ENCODE measurements around the gene AIFM2. TPM values are rescaled to one million over a fixed set of nuclear protein-coding genes. Genes with fewer than 3 reads are reported as not detected.
"Not testable (repeated sequence)": the region's sequence is repeated elsewhere in the genome, so short reads cannot be mapped to it uniquely, and the experiment has no call there.

AIFM2 gene
- total RNA-seq, 1 donor from 2014 or later = 11.6 TPM

DNA sequence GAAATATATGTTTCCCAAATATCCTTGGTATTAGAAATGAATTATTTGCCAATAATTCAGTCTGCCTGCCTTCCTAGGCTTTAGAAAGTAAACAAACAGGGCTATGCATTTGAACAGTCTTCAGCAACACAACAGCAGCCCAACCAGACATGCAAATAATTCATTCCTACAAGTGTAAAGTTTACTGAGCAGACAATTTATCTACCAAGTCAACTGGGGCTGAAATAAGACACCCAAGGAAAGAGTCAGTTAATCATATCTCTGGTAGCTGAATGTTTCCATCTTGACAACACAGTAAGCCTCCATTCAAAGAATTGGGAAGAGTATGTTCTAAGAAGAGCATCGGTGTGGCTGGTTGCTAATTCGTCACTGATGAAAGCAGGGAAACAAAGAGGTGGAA is 38.4 kb downstream of the AIFM2 start:
- no peak for DNase-seq (ENCODE audit: low spot score)
- Mint-ChIP-seq H3K27ac (no peak overlapping the region), H3K9me3 (no peaks in the 10 kb centered on the region), H3K4me1 (ENCODE audit: low read depth) (peaks cover 18% of the 10 kb centered on the region), H3K36me3 (ENCODE audit: low read depth) (peaks cover 8% of the 10 kb centered on the region), H3K4me3 (ENCODE audit: low read depth) (no peak overlapping the region), H3K27me3 (ENCODE audit: low read depth) (no peaks in the 10 kb centered on the region)
- intact Hi-C loops (cut with micrococcal nuclease) = no loop called here

DNA sequence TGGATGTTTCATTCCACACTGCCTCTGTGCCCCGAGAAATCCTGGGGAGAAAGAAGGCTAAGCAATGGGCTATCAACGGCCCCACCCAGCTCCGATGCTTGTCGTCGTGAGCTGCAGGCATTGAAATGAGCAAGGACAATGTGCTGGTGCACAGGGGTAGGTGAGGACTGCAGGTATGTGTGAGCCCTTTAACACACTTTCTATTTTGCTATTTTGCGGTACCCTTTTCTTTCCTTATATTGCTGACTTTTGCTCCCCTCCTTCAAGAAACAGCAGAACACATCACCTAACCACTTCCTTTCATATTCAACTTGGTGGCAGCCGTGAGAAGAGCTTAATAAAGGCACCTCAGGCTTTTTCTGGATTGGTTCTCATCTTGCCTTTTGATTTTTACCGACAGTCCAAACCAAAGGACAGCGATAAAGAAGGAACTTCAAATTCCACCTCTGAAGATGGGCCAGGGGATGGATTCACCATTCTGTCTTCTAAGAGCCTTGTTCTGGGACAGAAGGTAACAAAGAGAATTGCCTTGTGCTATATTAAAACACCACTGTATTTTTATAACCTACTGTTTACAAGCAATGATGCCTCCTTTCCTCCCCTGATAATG is 39.2 kb downstream of the AIFM2 start:
- intact Hi-C loops (cut with micrococcal nuclease) = no loop called here

DNA sequence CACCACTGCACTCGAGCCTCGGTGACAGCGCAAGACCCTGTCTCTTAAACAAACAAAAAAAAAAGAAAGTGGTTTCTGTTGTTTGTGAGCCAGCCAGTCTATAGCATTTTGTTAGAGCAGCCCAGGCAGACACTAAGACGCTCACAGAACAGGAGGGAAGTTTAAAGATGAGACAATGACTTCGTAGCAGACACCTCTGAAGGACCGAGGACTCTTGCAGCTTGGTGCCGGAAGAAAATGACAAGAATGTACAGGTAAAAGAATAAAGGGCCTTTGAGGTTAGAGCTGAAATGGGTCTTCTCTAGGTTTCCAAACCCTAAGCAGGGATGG is 40.3 kb downstream of the AIFM2 start:
- Mint-ChIP-seq H3K36me3 (ENCODE audit: low read depth) (peaks cover 5% of the 10 kb centered on the region), H3K27me3 (ENCODE audit: low read depth) (no peaks in the 10 kb centered on the region), H3K4me1 (ENCODE audit: low read depth) (peaks cover 18% of the 10 kb centered on the region), H3K4me3 (ENCODE audit: low read depth) (peak overlapping the region; percentile 68), H3K27ac (peak overlapping the region; percentile 80), H3K9me3 (no peaks in the 10 kb centered on the region)
- DNase-seq (ENCODE audit: low spot score) = no peak
- intact Hi-C loops (cut with micrococcal nuclease) = no loop called here

More for the DNA sequence above, 39.2 kb downstream of the AIFM2 start:
- Mint-ChIP-seq H3K36me3 (ENCODE audit: low read depth) (peaks cover 8% of the 10 kb centered on the region), H3K9me3 (no peaks in the 10 kb centered on the region), H3K27ac (peak overlapping the region; percentile 59), H3K4me3 (ENCODE audit: low read depth) (peak overlapping the region; percentile 59), H3K27me3 (ENCODE audit: low read depth) (no peaks in the 10 kb centered on the region), H3K4me1 (ENCODE audit: low read depth) (peaks cover 18% of the 10 kb centered on the region)
- no peak for DNase-seq (ENCODE audit: low spot score)

DNA sequence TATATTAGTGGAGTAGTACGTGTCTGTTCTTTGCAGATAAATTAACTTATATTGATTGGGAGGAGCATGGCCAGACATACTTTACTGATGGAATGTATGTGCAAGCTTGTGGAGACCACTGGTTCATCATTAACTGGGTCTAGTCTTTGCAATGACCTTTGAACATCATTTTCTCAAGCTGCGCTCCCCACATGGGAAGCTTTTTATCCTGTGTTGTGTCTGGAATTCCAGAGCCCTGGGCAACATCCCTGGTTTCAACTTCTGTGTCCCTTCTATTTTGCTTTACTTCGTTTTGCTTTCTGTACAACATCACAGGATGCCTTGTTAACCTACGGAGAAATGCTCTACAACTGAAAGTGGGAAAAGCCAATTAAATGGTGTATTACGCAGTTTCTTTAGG is 41.7 kb downstream of the AIFM2 start:
- Mint-ChIP-seq H3K4me1 (ENCODE audit: low read depth) (peaks cover 18% of the 10 kb centered on the region), H3K9me3 (no peaks in the 10 kb centered on the region), H3K27me3 (ENCODE audit: low read depth) (no peaks in the 10 kb centered on the region), H3K4me3 (ENCODE audit: low read depth) (no peak overlapping the region), H3K27ac (no peak overlapping the region), H3K36me3 (ENCODE audit: low read depth) (peaks cover under 1% of the 10 kb centered on the region)
- DNase-seq (ENCODE audit: low spot score) = no peak
- intact Hi-C loops (cut with micrococcal nuclease) = no loop called here

DNA sequence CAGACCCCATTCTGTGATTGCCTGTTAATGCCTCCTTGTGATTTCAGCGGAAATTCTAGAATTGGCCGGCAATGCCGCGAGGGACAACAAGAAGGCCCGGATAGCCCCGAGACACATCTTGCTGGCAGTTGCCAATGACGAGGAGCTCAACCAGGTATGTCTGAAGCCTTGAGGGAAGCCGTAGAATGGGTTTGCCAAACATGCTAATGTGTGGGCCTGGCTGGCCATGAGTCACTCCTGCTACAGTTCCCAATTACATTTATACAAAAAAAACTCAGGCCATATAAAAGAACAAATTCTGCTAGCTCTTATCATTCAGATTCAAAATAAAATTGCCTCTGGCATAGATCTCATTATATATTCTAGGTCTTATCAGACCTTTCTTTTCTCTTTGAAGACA is 42.6 kb downstream of the AIFM2 start:
- H3K4me1 Mint-ChIP-seq (ENCODE audit: low read depth) = peaks cover 18% of the 10 kb centered on the region

DNA sequence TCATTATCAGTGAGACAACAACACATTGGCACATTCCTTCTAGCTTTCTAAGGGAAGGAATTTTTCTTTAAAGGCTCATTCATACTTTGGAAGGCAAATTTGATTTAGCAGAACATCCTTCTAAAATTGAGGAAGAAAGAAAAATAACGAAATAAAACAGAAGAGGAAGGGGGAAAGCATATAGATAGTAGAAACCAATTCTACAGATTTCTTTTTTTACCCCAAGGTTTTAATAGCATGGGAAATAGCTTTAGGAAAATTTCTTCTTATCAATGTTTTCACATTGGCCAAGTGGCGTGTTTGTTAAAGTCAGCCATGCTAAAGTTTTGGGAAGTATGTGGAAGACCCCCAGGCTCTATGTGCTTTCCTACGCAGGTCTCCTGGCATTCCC is 44.3 kb downstream of the AIFM2 start:
- intact Hi-C loops (cut with micrococcal nuclease) = no loop called here
- Mint-ChIP-seq H3K27ac (no peak overlapping the region), H3K36me3 (ENCODE audit: low read depth) (no peaks in the 10 kb centered on the region)

More for the DNA sequence above, 42.6 kb downstream of the AIFM2 start:
- peaks cover 3% of the 10 kb centered on the region for H3K27me3 Mint-ChIP-seq (ENCODE audit: low read depth)
- DNase-seq (ENCODE audit: low spot score) = no peak
- intact Hi-C loops (cut with micrococcal nuclease) = no loop called here
- H3K9me3 Mint-ChIP-seq = no peaks in the 10 kb centered on the region
- no peaks in the 10 kb centered on the region for H3K36me3 Mint-ChIP-seq (ENCODE audit: low read depth)
- H3K27ac Mint-ChIP-seq = no peak overlapping the region
- no peak overlapping the region for H3K4me3 Mint-ChIP-seq (ENCODE audit: low read depth)

DNA sequence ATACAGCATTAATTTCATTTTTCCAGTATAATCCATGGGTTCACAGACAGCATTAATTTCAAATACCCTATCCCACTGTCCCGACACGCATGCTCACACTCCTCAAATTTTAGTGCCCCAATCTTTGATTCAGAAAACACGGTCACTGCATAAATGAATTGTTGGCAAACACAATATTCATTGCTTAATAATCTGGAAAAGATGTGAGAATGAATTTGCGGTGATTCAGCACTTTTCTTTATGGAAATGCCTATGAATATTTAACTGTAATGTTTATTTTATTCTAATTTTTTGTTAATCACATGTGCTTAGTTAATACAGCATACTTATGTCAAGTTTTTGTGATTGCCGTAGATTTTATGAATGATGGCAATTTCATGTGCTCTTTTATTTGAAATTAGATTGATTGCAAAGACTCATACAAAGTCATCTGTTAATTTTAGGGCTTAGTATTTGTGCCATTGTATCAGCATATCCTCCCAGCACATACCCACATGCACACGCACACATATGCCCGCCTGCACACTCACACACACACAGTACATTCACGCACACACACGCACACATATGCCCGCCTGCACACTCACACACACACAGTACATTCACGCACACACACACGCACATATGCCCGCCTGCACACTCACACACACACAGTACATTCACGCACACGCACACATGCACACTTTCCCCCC is 44.9 kb downstream of the AIFM2 start:
- no peaks in the 10 kb centered on the region for H3K9me3 Mint-ChIP-seq
- H3K36me3 Mint-ChIP-seq (ENCODE audit: low read depth) = no peaks in the 10 kb centered on the region
- H3K4me1 Mint-ChIP-seq (ENCODE audit: low read depth) = peaks cover 5% of the 10 kb centered on the region
- DNase-seq (ENCODE audit: low spot score) = no peak
- intact Hi-C loops (cut with micrococcal nuclease) = no loop called here
- no peak overlapping the region for H3K4me3 Mint-ChIP-seq (ENCODE audit: low read depth)
- peaks cover 6% of the 10 kb centered on the region for H3K27me3 Mint-ChIP-seq (ENCODE audit: low read depth)
- H3K27ac Mint-ChIP-seq = no peak overlapping the region

More for the DNA sequence above, 44.3 kb downstream of the AIFM2 start:
- H3K9me3 Mint-ChIP-seq = no peaks in the 10 kb centered on the region
- H3K4me3 Mint-ChIP-seq (ENCODE audit: low read depth) = no peak overlapping the region
- no peak for DNase-seq (ENCODE audit: low spot score)
- peaks cover 6% of the 10 kb centered on the region for H3K27me3 Mint-ChIP-seq (ENCODE audit: low read depth)
- H3K4me1 Mint-ChIP-seq (ENCODE audit: low read depth) = peaks cover 8% of the 10 kb centered on the region

DNA sequence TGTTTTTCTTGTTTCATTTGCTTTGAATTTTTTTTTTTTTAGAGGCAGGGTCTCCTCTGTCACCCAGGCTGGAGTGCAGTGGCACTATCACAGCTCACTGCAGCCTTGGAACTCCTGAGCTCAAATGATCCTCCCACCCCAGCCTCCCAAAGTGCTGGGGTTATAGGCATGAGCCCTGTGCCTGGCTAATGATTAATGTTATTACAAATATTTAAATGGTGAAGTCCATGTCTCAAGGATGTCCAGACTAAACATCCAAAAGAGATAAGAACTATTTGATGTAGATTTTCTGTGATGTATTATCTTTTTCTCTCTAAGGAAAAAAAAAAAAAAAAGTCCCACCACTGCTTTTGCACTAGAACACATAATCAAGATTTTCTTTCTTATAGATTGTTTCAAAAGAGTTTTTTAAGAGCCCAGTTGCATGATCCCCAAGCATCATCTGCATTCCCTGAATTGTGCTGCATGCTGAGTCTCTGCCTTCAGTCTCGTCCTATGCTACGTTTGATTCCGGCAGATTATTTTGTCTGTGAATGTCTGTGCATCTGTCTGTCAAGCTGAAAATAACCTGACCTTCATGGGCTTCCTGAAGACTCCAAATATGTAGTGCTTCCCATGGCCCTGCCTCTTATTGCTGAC is 46.5 kb downstream of the AIFM2 start:
- Mint-ChIP-seq H3K27ac (no peak overlapping the region), H3K9me3 (no peaks in the 10 kb centered on the region), H3K36me3 (ENCODE audit: low read depth) (no peaks in the 10 kb centered on the region), H3K27me3 (ENCODE audit: low read depth) (peaks cover 6% of the 10 kb centered on the region), H3K4me1 (ENCODE audit: low read depth) (no peaks in the 10 kb centered on the region), H3K4me3 (ENCODE audit: low read depth) (no peak overlapping the region)
- no peak for DNase-seq (ENCODE audit: low spot score)
- intact Hi-C loops (cut with micrococcal nuclease) = no loop called here

DNA sequence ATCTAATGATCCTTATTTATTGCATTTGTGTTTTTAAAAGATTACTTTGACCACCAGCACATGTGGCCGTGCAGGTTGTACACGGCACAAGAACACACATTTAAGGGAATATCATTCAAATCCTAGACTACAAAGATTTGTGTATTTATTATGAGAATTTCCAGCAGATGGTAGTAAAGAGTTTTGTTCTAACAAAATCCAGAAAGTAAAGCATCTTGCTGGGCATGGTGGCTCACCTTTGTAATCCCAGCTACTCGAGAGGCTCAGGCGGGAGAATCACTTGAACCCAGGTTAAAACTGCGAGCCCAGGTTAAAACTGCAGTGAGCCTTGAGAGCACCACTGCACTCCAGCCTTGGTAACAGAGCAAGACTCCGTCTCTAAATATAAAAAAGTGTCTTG is 48.4 kb downstream of the AIFM2 start:
- H3K9me3 Mint-ChIP-seq = no peaks in the 10 kb centered on the region
- intact Hi-C loops (cut with micrococcal nuclease) = no loop called here
- no peak overlapping the region for H3K27ac Mint-ChIP-seq
- H3K36me3 Mint-ChIP-seq (ENCODE audit: low read depth) = no peaks in the 10 kb centered on the region
- H3K4me3 Mint-ChIP-seq (ENCODE audit: low read depth) = no peak overlapping the region
- DNase-seq (ENCODE audit: low spot score) = no peak
- H3K27me3 Mint-ChIP-seq (ENCODE audit: low read depth) = peaks cover 8% of the 10 kb centered on the region
- H3K4me1 Mint-ChIP-seq (ENCODE audit: low read depth) = no peaks in the 10 kb centered on the region

DNA sequence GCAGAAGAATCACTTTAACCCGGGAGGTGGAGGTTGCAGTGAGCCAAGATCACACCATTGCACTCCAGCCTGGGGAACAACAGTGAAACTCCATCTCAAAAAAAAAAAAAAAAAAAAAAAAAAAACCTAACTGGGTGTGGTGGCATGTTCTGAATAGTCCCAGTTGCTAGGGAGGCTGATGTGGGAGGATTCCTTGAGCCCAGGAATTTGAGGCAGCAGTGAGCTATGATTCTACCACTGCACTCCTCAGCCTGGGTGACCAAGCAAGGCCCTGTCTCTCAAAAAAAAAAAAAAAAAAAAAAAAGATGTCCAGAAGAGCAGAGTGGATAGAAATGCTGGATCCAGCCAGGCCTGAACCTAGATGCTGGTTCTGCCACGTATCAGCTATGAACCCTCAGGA is 51.8 kb downstream of the AIFM2 start:
- H3K36me3 Mint-ChIP-seq (ENCODE audit: low read depth); H3K27ac Mint-ChIP-seq; intact Hi-C loops (cut with micrococcal nuclease): not testable (repeated sequence)

DNA sequence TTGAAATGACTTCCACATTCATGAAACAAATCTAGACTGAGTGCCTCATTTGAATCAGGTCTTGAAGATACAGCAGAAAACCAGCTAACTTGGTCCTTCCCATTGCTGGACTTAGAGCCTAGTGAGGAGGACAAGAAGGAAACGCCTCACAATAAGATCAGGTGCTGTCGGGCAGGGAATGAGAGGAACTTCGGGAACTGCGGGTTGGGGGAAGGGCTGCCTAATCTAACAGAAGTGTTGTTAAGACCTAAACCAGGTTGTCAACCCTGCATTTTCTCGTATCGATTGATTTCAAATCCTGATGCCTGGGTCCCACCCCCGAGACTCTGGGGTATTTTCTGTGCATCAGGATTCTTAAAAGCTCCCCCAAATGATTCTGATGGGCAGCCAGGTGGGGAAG is 53.7 kb downstream of the AIFM2 start:
- no peaks in the 10 kb centered on the region for H3K4me1 Mint-ChIP-seq (ENCODE audit: low read depth)
- no peak overlapping the region for H3K27ac Mint-ChIP-seq
- H3K9me3 Mint-ChIP-seq = no peaks in the 10 kb centered on the region
- intact Hi-C loops (cut with micrococcal nuclease) = no loop called here
- no peaks in the 10 kb centered on the region for H3K36me3 Mint-ChIP-seq (ENCODE audit: low read depth)
- DNase-seq (ENCODE audit: low spot score) = no peak
- no peak overlapping the region for H3K4me3 Mint-ChIP-seq (ENCODE audit: low read depth)
- H3K27me3 Mint-ChIP-seq (ENCODE audit: low read depth) = peaks cover 13% of the 10 kb centered on the region

More for the DNA sequence above, 51.8 kb downstream of the AIFM2 start:
- DNase-seq (ENCODE audit: low spot score); H3K4me3 Mint-ChIP-seq (ENCODE audit: low read depth); H3K9me3 Mint-ChIP-seq; H3K4me1 Mint-ChIP-seq (ENCODE audit: low read depth): not testable (repeated sequence)
- H3K27me3 Mint-ChIP-seq (ENCODE audit: low read depth) = peaks cover 11% of the 10 kb centered on the region

DNA sequence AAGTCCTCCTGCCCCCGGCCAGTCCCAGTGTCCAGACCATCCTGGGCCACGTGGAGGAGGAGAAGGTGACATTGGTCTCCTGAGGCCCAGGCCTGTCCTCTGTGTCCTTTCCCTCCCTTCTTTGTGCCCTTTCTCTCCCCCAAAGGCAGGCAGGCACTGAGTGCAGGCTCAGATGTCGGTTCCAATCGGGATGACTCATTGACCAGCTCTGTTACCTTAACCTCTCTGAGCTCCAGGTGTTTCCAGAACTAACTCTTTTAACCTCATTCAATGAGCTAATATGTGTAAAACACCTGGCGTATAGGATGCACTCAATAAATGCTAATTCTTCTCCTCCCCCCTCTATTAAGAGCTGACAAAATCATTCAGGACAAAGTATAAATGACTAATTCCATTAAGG is 54.3 kb downstream of the AIFM2 start:
- Mint-ChIP-seq H3K27me3 (ENCODE audit: low read depth) (peaks cover 13% of the 10 kb centered on the region), H3K27ac (no peak overlapping the region), H3K4me1 (ENCODE audit: low read depth) (no peaks in the 10 kb centered on the region), H3K9me3 (no peaks in the 10 kb centered on the region), H3K4me3 (ENCODE audit: low read depth) (no peak overlapping the region), H3K36me3 (ENCODE audit: low read depth) (no peaks in the 10 kb centered on the region)
- intact Hi-C loops (cut with micrococcal nuclease) = no loop called here
- DNase-seq (ENCODE audit: low spot score) = no peak

DNA sequence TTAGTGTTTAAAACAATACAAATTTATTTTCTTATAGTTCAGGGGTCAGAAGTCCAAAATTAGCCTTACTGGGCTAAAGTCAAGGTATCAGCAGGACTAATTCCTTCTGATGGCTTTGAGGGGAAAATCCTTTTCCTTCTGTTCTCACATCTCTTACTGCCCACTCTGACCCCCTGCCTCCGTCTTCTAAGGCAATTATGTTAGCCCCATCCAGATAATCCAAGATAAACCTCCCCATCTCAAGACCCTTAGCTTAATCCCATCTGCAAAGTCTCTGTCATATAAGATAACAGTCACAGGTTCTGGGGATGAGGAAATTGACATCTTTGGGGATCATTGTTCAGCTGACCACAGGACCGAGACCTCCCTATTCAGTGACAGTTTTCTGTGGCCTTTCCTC is 57.7 kb downstream of the AIFM2 start:
- Mint-ChIP-seq H3K9me3 (no peaks in the 10 kb centered on the region), H3K36me3 (ENCODE audit: low read depth) (no peaks in the 10 kb centered on the region), H3K4me3 (ENCODE audit: low read depth) (no peak overlapping the region), H3K27ac (no peak overlapping the region), H3K27me3 (ENCODE audit: low read depth) (peaks cover 18% of the 10 kb centered on the region), H3K4me1 (ENCODE audit: low read depth) (no peaks in the 10 kb centered on the region)
- DNase-seq (ENCODE audit: low spot score) = no peak
- intact Hi-C loops (cut with micrococcal nuclease) = no loop called here

Data from activated T-helper 2 cell treated with anti-CD3 and anti-CD28 coated beads, Interferon-gamma antibody, Interleukin-2, Interleukin-4, amounts not matched to agents 10 μg/mL and 5 μg/mL and 100 μg/mL, durations not matched to agents 14 hours and 24 hours and 36 hours (primary cell).